NCI-H524 (cell line): ENCODE results near the gene ZNF333.
A peak's percentile ranks its signal among the peaks of the same experiment; 100 is the strongest.

Experiments used
- DNase-seq, 2 experiments: peaks; one replicate each; lab custom pipeline; 2025; lab: John Stamatoyannopoulos, UW

Gene ZNF333

GRCh38 chr19:14689598-14690503, at the start of gene ZNF333:
Gene ZNF333, plus strand, starts transcription at chr19:14690048. Its CDS starts 3,444 bp downstream, at chr19:14693492.
- DNase-seq: peak; percentile 84 to 96

GRCh38 chr19:14648506-14648905, 41.3 kb upstream of the ZNF333 start:
- DNase-seq: no peak

DNA sequence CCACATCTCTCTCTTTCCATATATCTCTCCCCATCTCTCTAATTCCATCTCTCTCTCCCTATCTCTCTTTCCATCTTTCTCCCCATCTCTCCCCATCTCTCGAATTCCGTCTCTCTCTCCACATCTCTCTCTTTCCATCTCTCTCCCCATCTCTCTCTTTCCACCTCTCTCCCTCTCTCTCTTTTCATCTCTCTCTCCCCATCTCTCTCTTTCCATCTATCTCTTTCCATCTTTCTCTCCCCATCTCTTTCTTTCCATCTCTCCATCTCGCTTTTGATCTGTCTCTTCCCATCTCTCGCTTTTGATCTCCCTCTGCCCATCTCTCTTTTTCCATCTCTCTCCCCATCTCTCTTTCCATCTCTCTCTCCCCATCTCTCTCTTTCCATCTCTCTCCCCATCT, 40.8 kb upstream of the ZNF333 start:
- DNase-seq: no peak

DNA sequence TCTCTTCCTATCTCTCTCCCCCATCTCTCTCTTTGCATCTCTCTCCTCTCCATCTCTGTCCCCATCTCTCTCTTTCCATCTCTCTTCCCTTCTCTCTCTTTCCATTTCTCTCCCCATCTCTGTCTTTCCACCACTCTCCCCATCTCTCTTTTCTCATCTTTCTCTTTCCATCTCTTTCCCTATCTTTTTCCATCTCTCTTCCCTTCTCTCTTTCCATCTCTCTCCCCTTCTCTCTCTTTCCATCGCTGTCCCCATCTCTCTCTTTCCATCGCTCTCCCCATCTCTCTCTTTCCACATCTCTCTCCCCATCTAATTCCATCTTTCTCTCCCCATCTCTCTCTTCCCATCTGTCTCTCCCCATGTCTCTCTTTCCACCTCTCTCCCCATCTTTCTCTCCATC, 39.7 kb upstream of the ZNF333 start:
- no peak for DNase-seq

DNA sequence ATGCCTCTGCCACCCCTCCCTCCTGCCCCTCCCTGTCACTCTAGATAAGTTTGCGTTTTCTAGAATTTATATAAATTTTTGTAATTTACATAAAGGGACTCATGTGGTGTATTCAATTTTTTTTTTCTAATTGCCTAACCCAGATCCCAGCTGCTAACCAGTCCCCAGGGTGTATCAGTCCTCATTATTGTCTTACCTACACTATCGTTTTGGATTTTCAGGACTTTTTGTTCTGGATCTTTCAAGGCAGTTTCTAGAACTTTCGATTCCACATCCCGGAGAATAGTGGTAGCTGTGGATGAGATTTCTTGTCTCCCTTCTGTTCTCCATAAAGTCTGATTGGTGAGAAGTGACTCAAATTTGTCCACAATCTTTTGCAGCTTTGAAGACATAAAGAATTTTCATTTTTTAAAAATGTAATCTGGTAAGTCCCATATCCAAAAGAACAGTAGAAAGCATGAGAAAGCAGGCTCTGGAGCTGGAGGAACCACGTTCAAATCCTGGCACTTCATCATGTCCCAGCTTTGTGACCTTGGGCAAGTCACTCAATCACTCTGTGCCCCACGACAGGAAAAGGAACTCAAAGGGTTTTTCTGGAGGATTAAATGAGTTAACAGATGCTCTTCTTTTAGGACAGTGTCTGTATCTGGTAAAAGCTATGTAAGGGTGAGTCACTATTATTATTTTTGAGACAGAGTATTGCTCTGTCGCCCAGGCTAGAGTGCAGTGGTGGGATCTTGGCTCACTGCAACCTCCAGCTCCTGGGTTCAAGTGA, 34.9 kb upstream of the ZNF333 start:
- no peak for DNase-seq

DNA sequence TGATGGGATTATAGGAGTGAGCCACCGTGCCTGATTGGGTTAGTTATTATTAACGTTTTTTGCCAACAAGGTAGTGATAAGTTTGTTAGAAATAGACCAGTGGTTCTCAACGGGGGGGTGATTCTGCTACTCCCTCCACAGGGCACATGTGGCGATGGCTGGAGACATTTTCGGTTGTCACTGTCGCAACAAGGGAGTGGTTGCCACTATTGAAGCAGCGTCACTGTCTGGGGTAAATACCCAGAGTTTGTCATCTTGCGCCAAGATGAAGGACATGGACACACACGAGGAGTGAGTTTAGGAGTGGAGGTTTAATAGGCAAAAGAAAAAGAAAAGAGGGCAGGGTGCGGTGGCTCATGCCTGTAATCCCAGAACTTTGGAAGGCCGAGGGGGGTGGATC, 34.1 kb upstream of the ZNF333 start:
- no peak for DNase-seq

DNA sequence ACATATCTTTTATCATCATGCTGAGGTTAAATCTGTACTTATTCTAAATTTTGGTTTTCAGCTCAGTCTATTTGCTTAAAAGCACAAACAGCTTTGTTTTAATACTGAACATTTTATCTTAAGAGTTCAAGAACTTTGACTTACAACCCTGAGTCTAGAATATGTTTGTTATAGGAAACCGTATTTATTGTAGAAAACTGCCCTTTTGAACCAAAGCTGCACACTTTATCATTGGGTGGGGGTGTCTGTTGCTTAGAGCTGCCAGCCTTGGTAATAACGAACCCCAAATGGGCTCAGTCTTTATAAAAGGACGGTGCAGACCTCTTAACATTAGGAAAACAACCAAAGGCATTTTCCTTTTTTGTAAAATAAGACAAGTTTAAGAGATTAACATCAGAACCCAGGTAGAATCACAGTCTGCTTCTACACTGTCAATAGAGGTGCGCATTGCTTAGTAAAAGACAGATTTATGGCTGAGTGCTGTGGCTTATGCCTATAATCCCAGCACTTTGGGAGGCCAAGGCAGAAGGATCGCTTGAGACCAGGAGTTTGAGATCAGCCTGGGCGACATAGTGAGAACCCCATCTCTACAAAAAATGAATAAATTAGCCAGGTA, 29.9 kb upstream of the ZNF333 start:
- no peak for DNase-seq

DNA sequence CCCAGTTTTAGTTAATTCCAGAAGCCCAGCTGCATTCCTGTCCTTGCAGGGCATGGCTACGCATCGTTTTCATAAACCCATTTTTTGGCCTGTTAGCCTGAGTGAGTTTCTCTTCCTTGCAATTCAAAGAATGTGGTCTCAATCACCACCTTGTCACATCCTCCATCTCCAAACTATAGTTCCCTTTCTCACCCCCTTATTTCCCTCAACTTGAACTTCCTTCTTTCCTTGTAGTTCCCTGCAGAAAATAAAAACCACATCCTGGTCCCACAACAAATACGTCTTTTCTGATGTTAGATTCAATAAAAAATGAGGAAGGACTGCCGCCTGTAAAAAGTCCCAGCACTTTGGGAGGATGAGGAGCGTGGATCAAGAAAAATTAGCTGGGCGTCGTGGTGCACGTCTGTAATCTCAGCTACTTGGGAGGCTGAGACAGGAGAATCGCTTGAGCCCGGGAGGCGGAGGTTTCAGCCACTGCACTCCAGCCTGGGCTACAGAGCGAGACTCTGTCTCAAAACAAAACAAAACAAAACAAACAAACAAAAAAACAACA, 28.4 kb upstream of the ZNF333 start:
- DNase-seq: no peak

DNA sequence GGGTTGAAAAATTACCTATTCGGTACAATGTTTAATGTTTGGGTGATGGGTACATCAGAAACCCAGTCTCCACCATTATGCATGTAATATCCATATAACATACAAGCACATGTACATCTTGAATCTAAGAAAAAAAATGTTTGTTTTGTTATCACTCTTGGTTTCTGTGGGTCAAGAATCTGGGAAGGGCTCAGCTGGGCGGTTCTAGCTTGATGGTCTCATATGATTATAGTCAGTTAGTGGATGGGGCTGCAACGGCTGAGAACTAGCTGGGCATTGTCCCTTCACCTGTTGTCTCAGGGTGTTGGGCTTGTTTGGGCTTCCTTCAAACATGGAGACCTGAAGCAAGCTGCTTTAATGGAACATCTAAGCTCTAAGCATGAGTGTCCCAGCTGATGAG, 19.9 kb upstream of the ZNF333 start:
- DNase-seq: no peak

- DNase-seq: no peak
Observed at GRCh38 chr19:14670408-14670807, 19.4 kb upstream of the ZNF333 start.

DNA sequence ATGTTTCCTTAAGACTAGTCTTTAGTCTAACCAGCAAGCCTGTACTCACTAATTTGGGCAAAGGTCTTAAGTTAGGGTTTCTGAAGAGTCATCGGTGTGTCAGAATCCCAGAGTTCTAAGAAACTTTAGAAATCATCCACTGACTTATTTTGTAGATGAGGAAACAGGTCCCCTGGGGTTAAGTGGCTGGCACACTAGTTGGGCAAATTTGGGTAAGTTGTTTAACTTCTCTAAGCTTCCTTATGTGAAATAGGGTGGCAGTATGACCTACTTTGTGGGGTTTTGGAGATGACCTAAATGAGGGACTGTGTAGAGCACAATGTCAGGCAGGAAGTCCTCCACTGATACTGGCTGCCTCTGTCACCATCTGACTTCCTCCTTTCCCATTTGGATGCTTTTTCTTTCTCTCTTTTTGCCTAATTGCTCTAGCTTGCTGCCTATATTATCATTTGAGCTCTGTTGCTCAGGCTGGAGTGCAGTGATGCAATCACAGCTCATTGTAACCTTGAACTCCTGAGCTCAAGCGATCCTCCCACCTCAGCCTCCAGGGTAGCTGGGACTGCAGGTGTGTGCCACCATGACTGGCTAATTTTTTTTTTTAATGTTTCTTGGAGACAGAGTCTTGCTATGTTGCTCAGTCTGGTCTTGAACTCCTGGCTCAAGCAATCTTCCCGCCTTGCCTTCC, 17.5 kb upstream of the ZNF333 start:
- DNase-seq: no peak

DNA sequence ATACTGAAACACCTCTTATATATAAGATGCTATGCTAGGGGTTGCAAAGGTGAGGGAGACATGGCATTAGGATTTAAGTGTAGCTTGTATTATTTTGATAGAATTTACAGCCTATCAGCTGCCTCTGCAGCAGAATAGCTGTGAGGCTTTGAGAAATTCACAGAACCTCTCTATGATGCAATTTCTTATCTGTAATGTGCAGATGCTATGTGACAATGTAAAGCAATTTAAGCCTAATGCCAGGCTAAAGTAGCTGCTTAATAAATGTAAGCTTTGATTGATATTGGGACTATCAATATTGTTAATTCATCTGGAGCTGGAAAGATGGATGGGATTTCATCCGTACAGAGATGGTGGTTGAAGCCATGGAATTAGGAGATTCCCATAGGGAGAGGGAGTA, 16.8 kb upstream of the ZNF333 start:
- DNase-seq: no peak

GRCh38 chr19:14674764-14675163, 15.1 kb upstream of the ZNF333 start, which contains the start of gene ADGRE3:
Gene ADGRE3, minus strand, starts transcription at chr19:14674844. Its CDS starts 74 bp downstream, at chr19:14674770.
- DNase-seq: no peak

GRCh38 chr19:14676762-14677161, 13.1 kb upstream of the ZNF333 start:
- no peak for DNase-seq

- DNase-seq: no peak
Observed at GRCh38 chr19:14677464-14677863, 12.4 kb upstream of the ZNF333 start.

GRCh38 chr19:14678199-14678598, 11.6 kb upstream of the ZNF333 start:
- no peak for DNase-seq

DNA sequence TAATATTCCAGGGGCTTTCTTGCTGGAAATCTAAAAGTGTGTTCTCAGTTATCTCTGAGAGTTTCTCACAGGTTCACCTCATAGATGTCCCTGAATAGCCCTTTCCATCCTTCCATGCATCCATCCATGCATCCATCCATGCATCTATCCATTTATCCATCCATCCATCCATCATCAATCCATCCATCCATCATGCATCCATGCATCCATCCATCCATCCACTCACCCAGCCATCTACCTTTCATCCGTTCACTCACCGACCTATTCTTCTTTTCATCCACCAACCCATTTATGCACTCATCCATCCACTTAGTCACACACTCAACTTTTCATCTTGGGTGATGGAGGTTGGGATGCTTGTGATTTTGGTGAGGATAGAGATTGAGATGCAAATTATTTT, 7.8 kb upstream of the ZNF333 start:
- no peak for DNase-seq

- no peak for DNase-seq
Observed at GRCh38 chr19:14683439-14683838, 6.4 kb upstream of the ZNF333 start.

DNA sequence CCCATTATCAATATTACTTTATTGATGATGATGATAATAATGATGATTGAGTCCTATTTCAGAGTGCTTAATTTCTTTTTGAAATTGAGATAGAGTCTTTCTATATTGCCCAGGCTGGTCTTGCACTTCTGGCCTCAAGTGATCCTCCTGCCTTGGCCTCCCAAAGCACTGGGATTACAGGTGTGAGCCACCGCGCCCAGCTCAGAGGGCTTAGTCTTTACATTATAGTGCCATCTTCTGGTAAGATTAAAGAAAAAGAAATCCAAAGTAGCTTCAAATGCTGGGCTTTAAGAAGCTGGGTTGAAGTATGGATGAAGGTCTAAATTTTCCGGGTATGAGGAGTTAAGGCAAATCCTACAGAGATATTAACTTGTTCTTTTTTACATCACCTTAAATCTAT, 3.4 kb upstream of the ZNF333 start:
- DNase-seq: peak in 1 of 2 experiments; percentile 35

DNA sequence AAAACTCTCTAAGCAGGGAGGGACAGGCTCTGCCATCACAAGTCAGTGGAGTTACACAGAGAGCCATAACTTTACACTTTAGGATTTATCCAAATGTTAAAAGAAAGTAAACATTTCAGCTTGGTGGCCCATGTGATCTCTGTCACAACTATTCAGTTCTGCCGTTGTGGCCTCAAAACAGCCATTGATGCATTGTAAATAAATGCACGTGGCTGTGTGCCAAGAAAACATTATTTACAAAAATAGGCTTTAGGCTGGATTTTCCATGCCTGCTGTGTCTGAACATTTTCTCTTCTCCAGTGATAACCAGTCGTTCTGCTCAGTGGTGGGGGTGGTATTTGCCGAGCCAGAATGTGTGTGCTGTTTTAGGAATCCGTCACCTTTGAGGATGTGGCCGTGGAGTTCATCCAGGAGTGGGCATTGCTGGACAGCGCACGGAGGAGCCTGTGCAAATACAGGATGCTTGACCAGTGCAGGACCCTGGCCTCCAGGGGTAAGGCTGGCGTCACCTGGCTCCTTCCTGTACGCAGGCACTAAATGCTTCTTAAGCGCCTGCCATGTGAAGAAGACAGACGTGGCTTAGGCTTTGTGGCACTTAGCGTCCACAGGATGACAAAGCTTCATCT, 4.9 kb downstream of the ZNF333 start:
- DNase-seq: no peak

- no peak for DNase-seq
Observed at GRCh38 chr19:14695471-14695870, 5.6 kb downstream of the ZNF333 start.
